ENCODE data around the gene RAMP1.

DNA sequence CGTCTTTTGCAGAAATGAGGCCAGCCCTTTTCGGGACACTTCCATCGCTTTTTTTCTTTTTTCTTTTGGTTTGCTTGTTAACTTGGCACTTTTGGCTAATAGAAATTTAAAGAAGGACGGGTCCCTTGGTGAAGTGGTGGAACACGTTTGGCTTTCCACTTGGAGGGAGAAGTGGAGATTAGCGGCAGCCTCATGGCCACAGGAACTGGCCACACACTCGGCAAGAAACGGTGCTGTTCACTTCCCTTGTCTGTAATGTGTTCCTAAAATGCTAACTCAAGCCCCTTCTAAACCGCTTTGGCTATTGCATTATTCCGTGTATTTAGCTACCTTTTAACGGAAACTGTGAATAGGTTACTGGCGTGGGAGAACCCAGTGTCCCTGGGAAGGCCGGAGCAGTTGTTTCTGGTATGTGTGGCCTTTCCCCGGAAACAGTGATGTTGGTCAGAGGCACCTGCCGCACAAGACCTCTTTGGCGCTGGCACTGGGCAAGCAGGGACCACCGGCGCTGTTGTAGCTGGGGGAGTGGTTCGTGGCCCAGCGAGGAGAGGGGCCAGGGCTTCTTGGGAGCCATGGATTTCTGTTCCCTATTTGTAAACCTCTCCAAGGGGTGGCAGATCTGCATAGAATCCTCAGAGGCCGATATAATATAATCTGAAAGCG is 981 bp downstream of the RAMP1 start:
- TF ChIP-seq SMC3 (conservative IDR thresholded peaks at IDR 0.05; ENCODE audit: poor library complexity) (no peak), EZH2 (IDR thresholded peaks at IDR 0.05; ENCODE audit: borderline replicate concordance, insufficient read depth, low read length, poor library complexity, severe bottlenecking) (no peak), POLR2AphosphoS5 (IDR thresholded peaks at IDR 0.05) (no peak), RAD21 (conservative IDR thresholded peaks at IDR 0.05) (no peak)
- TF ChIP-seq, protein P1, sequence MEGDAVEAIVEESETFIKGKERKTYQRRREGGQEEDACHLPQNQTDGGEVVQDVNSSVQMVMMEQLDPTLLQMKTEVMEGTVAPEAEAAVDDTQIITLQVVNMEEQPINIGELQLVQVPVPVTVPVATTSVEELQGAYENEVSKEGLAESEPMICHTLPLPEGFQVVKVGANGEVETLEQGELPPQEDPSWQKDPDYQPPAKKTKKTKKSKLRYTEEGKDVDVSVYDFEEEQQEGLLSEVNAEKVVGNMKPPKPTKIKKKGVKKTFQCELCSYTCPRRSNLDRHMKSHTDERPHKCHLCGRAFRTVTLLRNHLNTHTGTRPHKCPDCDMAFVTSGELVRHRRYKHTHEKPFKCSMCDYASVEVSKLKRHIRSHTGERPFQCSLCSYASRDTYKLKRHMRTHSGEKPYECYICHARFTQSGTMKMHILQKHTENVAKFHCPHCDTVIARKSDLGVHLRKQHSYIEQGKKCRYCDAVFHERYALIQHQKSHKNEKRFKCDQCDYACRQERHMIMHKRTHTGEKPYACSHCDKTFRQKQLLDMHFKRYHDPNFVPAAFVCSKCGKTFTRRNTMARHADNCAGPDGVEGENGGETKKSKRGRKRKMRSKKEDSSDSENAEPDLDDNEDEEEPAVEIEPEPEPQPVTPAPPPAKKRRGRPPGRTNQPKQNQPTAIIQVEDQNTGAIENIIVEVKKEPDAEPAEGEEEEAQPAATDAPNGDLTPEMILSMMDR (IDR thresholded peaks at IDR 0.05; ENCODE audit: poor library complexity, severe bottlenecking), result no peak
- TF ChIP-seq, protein P2, sequence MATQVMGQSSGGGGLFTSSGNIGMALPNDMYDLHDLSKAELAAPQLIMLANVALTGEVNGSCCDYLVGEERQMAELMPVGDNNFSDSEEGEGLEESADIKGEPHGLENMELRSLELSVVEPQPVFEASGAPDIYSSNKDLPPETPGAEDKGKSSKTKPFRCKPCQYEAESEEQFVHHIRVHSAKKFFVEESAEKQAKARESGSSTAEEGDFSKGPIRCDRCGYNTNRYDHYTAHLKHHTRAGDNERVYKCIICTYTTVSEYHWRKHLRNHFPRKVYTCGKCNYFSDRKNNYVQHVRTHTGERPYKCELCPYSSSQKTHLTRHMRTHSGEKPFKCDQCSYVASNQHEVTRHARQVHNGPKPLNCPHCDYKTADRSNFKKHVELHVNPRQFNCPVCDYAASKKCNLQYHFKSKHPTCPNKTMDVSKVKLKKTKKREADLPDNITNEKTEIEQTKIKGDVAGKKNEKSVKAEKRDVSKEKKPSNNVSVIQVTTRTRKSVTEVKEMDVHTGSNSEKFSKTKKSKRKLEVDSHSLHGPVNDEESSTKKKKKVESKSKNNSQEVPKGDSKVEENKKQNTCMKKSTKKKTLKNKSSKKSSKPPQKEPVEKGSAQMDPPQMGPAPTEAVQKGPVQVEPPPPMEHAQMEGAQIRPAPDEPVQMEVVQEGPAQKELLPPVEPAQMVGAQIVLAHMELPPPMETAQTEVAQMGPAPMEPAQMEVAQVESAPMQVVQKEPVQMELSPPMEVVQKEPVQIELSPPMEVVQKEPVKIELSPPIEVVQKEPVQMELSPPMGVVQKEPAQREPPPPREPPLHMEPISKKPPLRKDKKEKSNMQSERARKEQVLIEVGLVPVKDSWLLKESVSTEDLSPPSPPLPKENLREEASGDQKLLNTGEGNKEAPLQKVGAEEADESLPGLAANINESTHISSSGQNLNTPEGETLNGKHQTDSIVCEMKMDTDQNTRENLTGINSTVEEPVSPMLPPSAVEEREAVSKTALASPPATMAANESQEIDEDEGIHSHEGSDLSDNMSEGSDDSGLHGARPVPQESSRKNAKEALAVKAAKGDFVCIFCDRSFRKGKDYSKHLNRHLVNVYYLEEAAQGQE (IDR thresholded peaks at IDR 0.05; ENCODE audit: borderline replicate concordance), result no peak
